Measurements from ENCODE around the gene TEX29.

- TF ChIP-seq CTCF (conservative IDR thresholded peaks at IDR 0.05; ENCODE audit: low read length), result no peak
- TF ChIP-seq EZH2phosphoT487 (IDR thresholded peaks at IDR 0.05; ENCODE audit: borderline replicate concordance), result no peak
Observed at GRCh38 chr13:111317571-111318345, 2.7 kb upstream of the TEX29 start.
